GM12875 (cell line): ENCODE results near the gene C4A.
A peak's percentile ranks its signal among the peaks of the same experiment; 100 is the strongest.

Source experiments
- H3K4me3 ChIP-seq: one replicate; pipeline ENCODE4 v1.5.1; 2011; ENCODE audit warnings: low read depth, low read length, control low read depth
- TF ChIP-seq, protein P1 (sequence below): IDR thresholded peaks from 2 replicates; pipeline ENCODE4 v1.5.1; 2011; ENCODE audit warnings: low read depth, mild to moderate bottlenecking, control low read depth, inconsistent platforms, low read length, moderate library complexity, borderline replicate concordance; ENCODE audit not compliant: insufficient read depth

C4A gene

DNA sequence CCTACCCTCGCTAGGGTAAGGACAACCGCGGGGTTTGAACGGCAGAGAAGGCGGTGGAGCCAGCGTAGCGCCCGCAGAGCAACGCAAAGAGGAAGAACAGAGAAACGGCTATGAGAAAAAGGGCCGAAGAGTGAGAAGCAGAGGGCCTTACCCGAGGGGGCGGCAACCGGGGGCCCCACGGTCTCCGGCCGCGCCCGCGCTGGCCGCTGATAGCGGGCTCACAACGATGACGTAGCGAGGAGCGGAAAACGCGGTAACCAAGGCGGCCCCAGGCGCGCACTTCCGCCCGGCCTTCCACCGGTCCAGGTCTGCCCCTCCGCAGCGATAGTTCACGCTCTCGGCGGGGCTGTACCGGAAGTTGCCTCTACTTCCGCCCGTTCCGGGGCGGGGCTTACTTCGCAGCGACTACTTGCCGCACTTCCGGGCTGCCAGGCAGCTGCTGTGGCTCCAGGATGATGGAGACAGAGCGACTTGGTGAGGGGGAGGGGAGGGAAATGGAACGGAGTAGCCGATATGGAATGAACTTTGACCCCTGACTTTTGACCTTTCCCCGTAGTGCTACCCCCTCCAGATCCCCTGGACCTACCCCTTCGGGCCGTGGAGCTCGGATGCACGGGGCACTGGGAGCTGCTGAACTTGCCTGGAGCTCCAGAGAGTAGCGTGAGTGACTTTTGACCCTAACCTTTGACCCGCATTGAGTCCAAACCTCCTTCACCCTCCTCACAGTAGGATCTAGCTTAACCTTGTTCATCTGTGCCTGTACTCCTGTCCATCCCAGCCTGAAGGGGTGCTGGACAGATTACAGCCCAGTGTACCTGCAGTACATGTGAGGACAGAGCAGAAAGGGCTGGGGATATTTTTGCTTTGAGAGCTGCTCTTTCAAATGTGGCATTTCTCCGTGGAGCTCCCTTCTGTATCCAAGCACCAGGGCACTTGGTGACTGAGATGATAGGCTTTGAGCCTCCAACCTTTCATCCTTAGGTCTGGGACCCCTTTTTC lies 22.8 kb upstream of the C4A start, which contains the start of the genes NELFE and SKIC2:
Gene NELFE, minus strand, starts transcription at position 231 of the 999 bp plus-strand sequence. CDS start 525 bp downstream, outside the sequence.
Gene SKIC2, plus strand, starts transcription at position 435 of the 999 bp plus-strand sequence. Its CDS starts 18 bp downstream, at position 453.
- H3K4me3 ChIP-seq: peak within 1 kb of the TSS; percentile 83
- TF ChIP-seq, protein P1, sequence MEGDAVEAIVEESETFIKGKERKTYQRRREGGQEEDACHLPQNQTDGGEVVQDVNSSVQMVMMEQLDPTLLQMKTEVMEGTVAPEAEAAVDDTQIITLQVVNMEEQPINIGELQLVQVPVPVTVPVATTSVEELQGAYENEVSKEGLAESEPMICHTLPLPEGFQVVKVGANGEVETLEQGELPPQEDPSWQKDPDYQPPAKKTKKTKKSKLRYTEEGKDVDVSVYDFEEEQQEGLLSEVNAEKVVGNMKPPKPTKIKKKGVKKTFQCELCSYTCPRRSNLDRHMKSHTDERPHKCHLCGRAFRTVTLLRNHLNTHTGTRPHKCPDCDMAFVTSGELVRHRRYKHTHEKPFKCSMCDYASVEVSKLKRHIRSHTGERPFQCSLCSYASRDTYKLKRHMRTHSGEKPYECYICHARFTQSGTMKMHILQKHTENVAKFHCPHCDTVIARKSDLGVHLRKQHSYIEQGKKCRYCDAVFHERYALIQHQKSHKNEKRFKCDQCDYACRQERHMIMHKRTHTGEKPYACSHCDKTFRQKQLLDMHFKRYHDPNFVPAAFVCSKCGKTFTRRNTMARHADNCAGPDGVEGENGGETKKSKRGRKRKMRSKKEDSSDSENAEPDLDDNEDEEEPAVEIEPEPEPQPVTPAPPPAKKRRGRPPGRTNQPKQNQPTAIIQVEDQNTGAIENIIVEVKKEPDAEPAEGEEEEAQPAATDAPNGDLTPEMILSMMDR: no peak

DNA sequence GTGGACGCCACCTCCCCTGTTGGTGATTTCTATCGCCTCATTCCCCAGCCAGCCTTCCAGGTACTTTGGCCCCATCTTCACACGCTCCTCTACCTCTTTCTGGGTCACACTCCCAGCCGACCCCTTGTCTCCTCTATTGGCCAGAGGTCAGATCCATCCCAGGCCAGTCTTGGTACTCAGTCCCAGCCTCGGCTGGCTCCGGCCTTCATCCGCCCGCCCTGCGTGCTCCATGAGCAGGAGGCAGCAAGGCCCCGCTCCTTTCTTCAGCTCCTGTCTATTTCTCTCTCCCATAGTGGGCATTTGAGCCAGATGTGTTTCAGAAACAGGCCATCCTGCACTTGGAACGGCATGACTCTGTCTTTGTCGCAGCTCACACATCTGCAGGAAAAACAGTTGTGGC lies 20.2 kb upstream of the C4A start:
- TF ChIP-seq, protein P1: no peak
- no peak overlapping the region for H3K4me3 ChIP-seq

DNA sequence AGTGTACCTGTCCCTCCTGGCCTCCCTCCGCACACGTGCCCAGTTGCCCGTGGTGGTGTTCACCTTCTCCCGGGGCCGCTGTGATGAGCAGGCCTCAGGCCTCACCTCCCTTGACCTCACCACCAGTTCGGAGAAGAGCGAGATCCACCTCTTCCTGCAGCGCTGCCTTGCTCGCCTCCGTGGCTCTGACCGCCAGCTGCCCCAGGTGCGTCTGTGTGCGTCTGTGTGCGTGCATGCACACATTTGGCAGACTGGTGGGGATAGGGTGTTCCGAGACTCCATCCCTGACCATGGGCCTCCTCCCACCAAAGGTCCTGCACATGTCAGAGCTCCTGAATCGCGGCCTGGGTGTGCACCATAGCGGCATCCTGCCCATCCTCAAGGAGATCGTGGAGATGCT lies 17.9 kb upstream of the C4A start:
- TF ChIP-seq, protein P1: no peak
- H3K4me3 ChIP-seq: no peak overlapping the region

DNA sequence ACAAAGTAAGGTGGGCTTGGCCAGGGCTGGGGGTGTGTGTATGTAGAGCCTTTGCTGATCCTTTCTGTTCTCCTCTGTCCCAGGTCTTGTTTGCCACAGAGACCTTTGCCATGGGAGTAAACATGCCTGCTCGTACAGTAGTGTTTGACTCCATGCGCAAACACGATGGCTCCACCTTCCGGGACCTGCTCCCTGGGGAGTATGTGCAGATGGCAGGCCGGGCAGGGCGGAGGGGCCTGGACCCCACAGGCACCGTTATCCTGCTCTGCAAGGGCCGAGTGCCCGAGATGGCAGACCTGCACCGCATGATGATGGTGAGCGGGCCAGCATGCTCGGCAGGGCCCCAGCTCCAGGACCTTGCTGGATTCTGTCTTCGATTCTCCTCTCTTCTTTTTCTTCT lies 16.2 kb upstream of the C4A start:
- TF ChIP-seq, protein P1: no peak
- H3K4me3 ChIP-seq: no peak overlapping the region

DNA sequence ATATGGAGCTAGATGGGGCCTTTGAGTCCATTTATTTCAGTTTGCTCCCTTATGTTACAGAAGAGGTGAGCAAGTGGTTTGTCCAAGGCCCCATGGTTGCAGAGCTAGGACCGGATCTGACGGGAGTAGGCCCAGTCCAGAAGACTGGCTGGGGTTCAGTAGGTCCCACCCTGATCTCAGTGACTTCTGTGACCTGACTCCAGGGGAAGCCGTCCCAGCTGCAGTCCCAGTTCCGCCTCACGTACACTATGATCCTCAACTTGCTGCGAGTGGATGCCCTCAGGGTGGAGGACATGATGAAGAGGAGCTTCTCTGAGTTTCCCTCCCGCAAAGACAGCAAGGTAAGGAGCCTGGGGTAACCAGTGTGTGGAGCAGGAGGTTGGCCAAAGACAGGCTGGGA lies 15.4 kb upstream of the C4A start:
- TF ChIP-seq, protein P1: no peak
- no peak overlapping the region for H3K4me3 ChIP-seq

DNA sequence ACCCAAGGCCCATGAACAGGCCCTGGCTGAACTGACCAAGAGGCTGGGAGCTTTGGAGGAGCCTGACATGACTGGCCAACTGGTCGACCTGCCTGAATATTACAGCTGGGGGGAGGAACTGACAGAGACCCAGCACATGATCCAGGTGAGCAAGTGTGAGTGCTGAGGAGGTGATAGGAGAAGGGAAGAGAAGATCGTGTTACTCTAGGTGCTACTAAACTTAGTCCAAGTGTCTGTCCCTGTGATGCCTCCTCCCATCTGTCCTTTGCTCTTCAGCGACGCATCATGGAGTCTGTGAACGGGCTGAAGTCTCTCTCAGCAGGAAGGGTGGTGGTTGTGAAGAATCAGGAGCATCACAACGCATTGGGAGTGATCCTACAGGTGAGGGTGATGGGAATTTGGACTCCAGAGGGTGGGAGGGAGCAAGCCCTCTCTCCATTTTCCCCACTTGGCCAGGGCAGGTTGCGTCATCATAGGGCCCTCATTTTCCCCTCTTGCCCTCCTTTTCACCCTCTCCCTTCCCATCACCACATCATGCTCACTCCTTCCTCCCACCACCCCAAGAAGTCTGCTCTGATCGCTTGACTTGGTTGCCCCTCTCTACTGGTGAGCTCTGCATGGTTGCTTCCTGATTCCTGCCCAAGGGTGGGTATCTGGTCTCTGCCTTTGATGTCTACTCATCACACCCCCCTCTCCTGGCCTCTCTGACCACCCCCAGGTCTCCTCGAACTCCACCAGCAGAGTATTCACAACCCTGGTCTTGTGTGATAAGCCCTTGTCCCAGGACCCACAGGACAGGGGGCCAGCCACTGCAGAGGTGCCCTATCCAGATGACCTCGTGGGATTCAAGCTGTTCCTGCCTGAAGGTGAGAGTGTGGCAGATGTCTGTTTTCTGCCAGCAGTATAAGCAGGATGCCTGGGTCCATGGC lies 14.6 kb upstream of the C4A start:
- TF ChIP-seq, protein P1: no peak
- no peak overlapping the region for H3K4me3 ChIP-seq
